K562 (cell line): Measurements from ENCODE around the gene TOMM70. TPM values are rescaled to one million over a fixed set of nuclear protein-coding genes. Genes with fewer than 3 reads are reported as not detected.

Experiments used
- CBX1 ChIP-seq: sonication (generic); IDR thresholded peaks from 2 replicates; pipeline ENCODE4 v1.6.1; 2016; ENCODE audit warnings: antibody characterized with exemption, low read depth, mild to moderate bottlenecking
- ELF4 ChIP-seq: fragments of 450-650 bp; formaldehyde crosslinking; IDR thresholded peaks from 2 replicates; pipeline ENCODE4 v1.4.0; 2022; ENCODE audit warnings: missing genetic modification characterization
- FOSL1 ChIP-seq: fragments of 200-800 bp; sonication (Bioruptor generic); conservative IDR thresholded peaks from 2 replicates; pipeline ENCODE4 v1.6.1; 2016; ENCODE audit warnings: missing genetic modification characterization, missing compliant biosample characterization
- HDAC8 ChIP-seq: fragments of 450-650 bp; IDR thresholded peaks from 2 replicates; pipeline ENCODE4 v1.6.1; 2016; ENCODE audit warnings: mild to moderate bottlenecking, missing genetic modification characterization, moderate library complexity, missing compliant biosample characterization
- OTX1 ChIP-seq: fragments of 450-650 bp; formaldehyde crosslinking; IDR thresholded peaks from 2 replicates; pipeline ENCODE4 v1.4.0; 2022; ENCODE audit warnings: mild to moderate bottlenecking
- PREB ChIP-seq: sonication (generic); formaldehyde crosslinking; IDR thresholded peaks from 2 replicates; pipeline ENCODE4 v1.8.1; 2023; ENCODE audit warnings: mild to moderate bottlenecking, missing genetic modification reagents
- SIN3A ChIP-seq, 2 experiments: fragments of 150-350 bp in 1 of 2; IDR thresholded peaks; 2 replicates each; pipeline ENCODE4 v1.6.1; 2011 to 2016; ENCODE audit warnings: borderline replicate concordance in 2 of 2, low read depth in 2 of 2, low read length in 2 of 2, mild to moderate bottlenecking in 2 of 2, moderate library complexity in 2 of 2; ENCODE audit not compliant: control insufficient read depth in 1 of 2
- SMARCA5 ChIP-seq: fragments of 450-650 bp; IDR thresholded peaks from 2 replicates; pipeline ENCODE4 v1.6.1; 2016
- ZNF551 ChIP-seq: fragments of 250-450 bp; sonication (Bioruptor Pico); IDR thresholded peaks from 2 replicates; pipeline ENCODE4 v1.5.0; 2021; ENCODE audit warnings: mild to moderate bottlenecking, moderate library complexity
- polyA plus RNA-seq, 8 experiments: library from polyadenylated mRNA; depleted of rRNA in 4 of 8; stranded (reverse) in 5 of 8; unstranded in 3 of 8; fragments of >200 nt; fragmentation: Nextera tagmentation in 2 of 8; fragmentation: Illumina TruSeq in 1 of 8; extraction: Ambion mirVana in 2 of 8; extraction: Trizol in 1 of 8; gene quantifications; 2 replicates each; pipeline versions ENCODE4 v1.2.1 to v1.2.3, GENCODE V29; 2011 to 2014; ENCODE audit warnings: inconsistent platforms in 1 of 8, missing spikeins in 1 of 8
- total RNA-seq, 7 experiments: library from RNA; depleted of rRNA in 6 of 7; stranded (reverse); fragments of >200 nt in 6 of 7; fragmentation: Illumina TruSeq in 2 of 7; extraction: Trizol in 2 of 7; gene quantifications; 2 replicates each; pipeline versions ENCODE4 v1.2.1 to v1.2.3, GENCODE V29; 2011 to 2021; ENCODE audit warnings: low replicate concordance in 1 of 7
- TF ChIP-seq, protein P1 (sequence below): fragments of 250-450 bp; sonication (Bioruptor Pico); IDR thresholded peaks from 2 replicates; pipeline ENCODE4 v1.4.0; 2020; ENCODE audit warnings: mild to moderate bottlenecking, moderate library complexity
- TF ChIP-seq, protein P2 (sequence below): IDR thresholded peaks from 2 replicates; pipeline ENCODE4 v1.6.1; 2016; ENCODE audit warnings: missing genetic modification characterization, missing compliant biosample characterization
- TF ChIP-seq, protein P3 (sequence below): IDR thresholded peaks from 2 replicates; pipeline ENCODE4 v1.6.1; 2012; ENCODE audit warnings: low read depth, low read length, improper control_type of control experiment, borderline replicate concordance
- TF ChIP-seq, protein P4 (sequence below): fragments of 450-650 bp; formaldehyde crosslinking; IDR thresholded peaks from 2 replicates; pipeline ENCODE4 v1.4.0; 2022; ENCODE audit warnings: missing genetic modification characterization
- TF ChIP-seq, protein P5 (sequence below): fragments of 200-800 bp; sonication (Bioruptor generic); IDR thresholded peaks from 2 replicates; pipeline ENCODE4 v1.6.1; 2017; ENCODE audit warnings: missing genetic modification characterization, missing compliant biosample characterization

The TOMM70 gene
- total and polyA plus RNA-seq, 9 of the 15 experiments (the other 6 are each of a cell fraction or from before 2014, with no cell fraction given): 17.5 to 75.6 (median 54.9) TPM

- TF ChIP-seq, protein P1, sequence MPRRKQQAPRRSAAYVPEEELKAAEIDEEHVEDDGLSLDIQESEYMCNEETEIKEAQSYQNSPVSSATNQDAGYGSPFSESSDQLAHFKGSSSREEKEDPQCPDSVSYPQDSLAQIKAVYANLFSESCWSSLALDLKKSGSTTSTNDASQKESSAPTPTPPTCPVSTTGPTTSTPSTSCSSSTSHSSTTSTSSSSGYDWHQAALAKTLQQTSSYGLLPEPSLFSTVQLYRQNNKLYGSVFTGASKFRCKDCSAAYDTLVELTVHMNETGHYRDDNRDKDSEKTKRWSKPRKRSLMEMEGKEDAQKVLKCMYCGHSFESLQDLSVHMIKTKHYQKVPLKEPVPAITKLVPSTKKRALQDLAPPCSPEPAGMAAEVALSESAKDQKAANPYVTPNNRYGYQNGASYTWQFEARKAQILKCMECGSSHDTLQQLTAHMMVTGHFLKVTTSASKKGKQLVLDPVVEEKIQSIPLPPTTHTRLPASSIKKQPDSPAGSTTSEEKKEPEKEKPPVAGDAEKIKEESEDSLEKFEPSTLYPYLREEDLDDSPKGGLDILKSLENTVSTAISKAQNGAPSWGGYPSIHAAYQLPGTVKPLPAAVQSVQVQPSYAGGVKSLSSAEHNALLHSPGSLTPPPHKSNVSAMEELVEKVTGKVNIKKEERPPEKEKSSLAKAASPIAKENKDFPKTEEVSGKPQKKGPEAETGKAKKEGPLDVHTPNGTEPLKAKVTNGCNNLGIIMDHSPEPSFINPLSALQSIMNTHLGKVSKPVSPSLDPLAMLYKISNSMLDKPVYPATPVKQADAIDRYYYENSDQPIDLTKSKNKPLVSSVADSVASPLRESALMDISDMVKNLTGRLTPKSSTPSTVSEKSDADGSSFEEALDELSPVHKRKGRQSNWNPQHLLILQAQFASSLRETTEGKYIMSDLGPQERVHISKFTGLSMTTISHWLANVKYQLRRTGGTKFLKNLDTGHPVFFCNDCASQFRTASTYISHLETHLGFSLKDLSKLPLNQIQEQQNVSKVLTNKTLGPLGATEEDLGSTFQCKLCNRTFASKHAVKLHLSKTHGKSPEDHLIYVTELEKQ: no peak
- TF ChIP-seq CBX1 (no peak), SIN3A (IDR thresholded peaks at IDR 0.05; ENCODE audit: borderline replicate concordance in 2 of 2, control insufficient read depth in 1 of 2, low read depth in 2 of 2, low read length in 2 of 2) (peak in 1 of 2 experiments; percentile 43; a peak in 1 of 4 replicates), SMARCA5 (no peak), FOSL1 (tag) (0 out of 2 replicates have a peak, but pooled peaks have one; percentile 7), ELF4 (CRISPR knock-in tag) (no peak), ZNF551 (CRISPR knock-in tag) (no peak), HDAC8 (tag) (no peak), PREB (CRISPR knock-in tag) (no peak), OTX1 (no peak)
- TF ChIP-seq, protein P2, sequence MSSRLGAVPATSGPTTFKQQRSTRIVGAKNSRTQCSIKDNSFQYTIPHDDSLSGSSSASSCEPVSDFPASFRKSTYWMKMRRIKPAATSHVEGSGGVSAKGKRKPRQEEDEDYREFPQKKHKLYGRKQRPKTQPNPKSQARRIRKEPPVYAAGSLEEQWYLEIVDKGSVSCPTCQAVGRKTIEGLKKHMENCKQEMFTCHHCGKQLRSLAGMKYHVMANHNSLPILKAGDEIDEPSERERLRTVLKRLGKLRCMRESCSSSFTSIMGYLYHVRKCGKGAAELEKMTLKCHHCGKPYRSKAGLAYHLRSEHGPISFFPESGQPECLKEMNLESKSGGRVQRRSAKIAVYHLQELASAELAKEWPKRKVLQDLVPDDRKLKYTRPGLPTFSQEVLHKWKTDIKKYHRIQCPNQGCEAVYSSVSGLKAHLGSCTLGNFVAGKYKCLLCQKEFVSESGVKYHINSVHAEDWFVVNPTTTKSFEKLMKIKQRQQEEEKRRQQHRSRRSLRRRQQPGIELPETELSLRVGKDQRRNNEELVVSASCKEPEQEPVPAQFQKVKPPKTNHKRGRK (tag): no peak
- TF ChIP-seq, protein P3, sequence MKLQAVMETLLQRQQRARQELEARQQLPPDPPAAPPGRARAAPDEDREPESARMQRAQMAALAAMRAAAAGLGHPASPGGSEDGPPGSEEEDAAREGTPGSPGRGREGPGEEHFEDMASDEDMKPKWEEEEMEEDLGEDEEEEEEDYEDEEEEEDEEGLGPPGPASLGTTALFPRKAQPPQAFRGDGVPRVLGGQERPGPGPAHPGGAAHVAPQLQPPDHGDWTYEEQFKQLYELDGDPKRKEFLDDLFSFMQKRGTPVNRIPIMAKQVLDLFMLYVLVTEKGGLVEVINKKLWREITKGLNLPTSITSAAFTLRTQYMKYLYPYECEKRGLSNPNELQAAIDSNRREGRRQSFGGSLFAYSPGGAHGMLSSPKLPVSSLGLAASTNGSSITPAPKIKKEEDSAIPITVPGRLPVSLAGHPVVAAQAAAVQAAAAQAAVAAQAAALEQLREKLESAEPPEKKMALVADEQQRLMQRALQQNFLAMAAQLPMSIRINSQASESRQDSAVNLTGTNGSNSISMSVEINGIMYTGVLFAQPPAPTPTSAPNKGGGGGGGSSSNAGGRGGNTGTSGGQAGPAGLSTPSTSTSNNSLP: no peak
- TF ChIP-seq, protein P4, sequence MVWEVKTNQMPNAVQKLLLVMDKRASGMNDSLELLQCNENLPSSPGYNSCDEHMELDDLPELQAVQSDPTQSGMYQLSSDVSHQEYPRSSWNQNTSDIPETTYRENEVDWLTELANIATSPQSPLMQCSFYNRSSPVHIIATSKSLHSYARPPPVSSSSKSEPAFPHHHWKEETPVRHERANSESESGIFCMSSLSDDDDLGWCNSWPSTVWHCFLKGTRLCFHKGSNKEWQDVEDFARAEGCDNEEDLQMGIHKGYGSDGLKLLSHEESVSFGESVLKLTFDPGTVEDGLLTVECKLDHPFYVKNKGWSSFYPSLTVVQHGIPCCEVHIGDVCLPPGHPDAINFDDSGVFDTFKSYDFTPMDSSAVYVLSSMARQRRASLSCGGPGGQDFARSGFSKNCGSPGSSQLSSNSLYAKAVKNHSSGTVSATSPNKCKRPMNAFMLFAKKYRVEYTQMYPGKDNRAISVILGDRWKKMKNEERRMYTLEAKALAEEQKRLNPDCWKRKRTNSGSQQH (CRISPR knock-in tag): 0 out of 2 replicates have a peak, but pooled peaks have one; percentile 18
- TF ChIP-seq, protein P5, sequence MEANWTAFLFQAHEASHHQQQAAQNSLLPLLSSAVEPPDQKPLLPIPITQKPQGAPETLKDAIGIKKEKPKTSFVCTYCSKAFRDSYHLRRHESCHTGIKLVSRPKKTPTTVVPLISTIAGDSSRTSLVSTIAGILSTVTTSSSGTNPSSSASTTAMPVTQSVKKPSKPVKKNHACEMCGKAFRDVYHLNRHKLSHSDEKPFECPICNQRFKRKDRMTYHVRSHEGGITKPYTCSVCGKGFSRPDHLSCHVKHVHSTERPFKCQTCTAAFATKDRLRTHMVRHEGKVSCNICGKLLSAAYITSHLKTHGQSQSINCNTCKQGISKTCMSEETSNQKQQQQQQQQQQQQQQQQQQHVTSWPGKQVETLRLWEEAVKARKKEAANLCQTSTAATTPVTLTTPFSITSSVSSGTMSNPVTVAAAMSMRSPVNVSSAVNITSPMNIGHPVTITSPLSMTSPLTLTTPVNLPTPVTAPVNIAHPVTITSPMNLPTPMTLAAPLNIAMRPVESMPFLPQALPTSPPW (CRISPR knock-in tag): peak; percentile 85
Observed at GRCh38 chr3:100334488-100335351, 66.2 kb downstream of the TOMM70 start, which contains the start of gene NIT2 (continued).
